K562 (cell line): ENCODE results near the gene MARS1. TPM values are rescaled to one million over a fixed set of nuclear protein-coding genes. Genes with fewer than 3 reads are reported as not detected.

Source experiments
- ATF7 ChIP-seq: fragments of 450-650 bp; IDR thresholded peaks from 2 replicates; pipeline ENCODE4 v1.7.1; 2014; ENCODE audit warnings: mild to moderate bottlenecking, moderate library complexity
- BRD9 ChIP-seq: fragments of 450-650 bp; IDR thresholded peaks from 2 replicates; pipeline ENCODE4 v1.6.1; 2018; ENCODE audit warnings: low read depth; ENCODE audit not compliant: partially characterized antibody
- DDX20 ChIP-seq: fragments of 450-650 bp; IDR thresholded peaks from 2 replicates; pipeline ENCODE4 v1.6.1; 2016; ENCODE audit warnings: missing genetic modification characterization, low read depth, mild to moderate bottlenecking, missing compliant biosample characterization, moderate library complexity
- ELF1 ChIP-seq: fragments of 200-800 bp; sonication (Bioruptor generic); IDR thresholded peaks from 2 replicates; pipeline ENCODE4 v1.6.1; 2016; ENCODE audit warnings: missing genetic modification characterization, missing compliant biosample characterization
- ELF2 ChIP-seq: fragments of 250-450 bp; sonication (Bioruptor Pico); IDR thresholded peaks from 2 replicates; pipeline ENCODE4 v1.5.0; 2021; ENCODE audit warnings: mild to moderate bottlenecking
- HNRNPUL1 ChIP-seq: fragments of 200-400 bp; formaldehyde crosslinking; IDR thresholded peaks from 2 replicates; pipeline ENCODE4 v1.6.1; 2017; ENCODE audit warnings: low read length
- MEF2A ChIP-seq: IDR thresholded peaks from 2 replicates; pipeline ENCODE4 v1.6.1; 2011; ENCODE audit warnings: low read depth, mild to moderate bottlenecking, low read length, moderate library complexity; ENCODE audit not compliant: control insufficient read depth
- RBM39 ChIP-seq: fragments of 200-400 bp; formaldehyde crosslinking; optimal IDR thresholded peaks from 2 replicates; pipeline ENCODE3; 2018; ENCODE audit warnings: low read depth, low read length
- RCOR1 ChIP-seq, 2 experiments: IDR thresholded peaks; 2 replicates each; pipeline ENCODE4 v1.6.1; 2012; ENCODE audit warnings: low read depth in 2 of 2, low read length in 2 of 2, borderline replicate concordance in 1 of 2, improper control_type of control experiment in 1 of 2
- SMAD1 ChIP-seq: fragments of 150-350 bp; IDR thresholded peaks from 2 replicates; pipeline ENCODE4 v1.6.1; 2014; ENCODE audit warnings: low read length, low read depth; ENCODE audit not compliant: partially characterized antibody
- SMARCC2 ChIP-seq: fragments of 450-650 bp; IDR thresholded peaks from 2 replicates; pipeline ENCODE4 v1.6.1; 2017; ENCODE audit warnings: antibody characterized with exemption, moderate library complexity, mild to moderate bottlenecking, low read depth
- YY1 ChIP-seq, 3 experiments: IDR thresholded peaks; 2 replicates each; pipeline ENCODE4 v1.6.1; 2011; ENCODE audit warnings: low read length in 2 of 3, mild to moderate bottlenecking in 2 of 3, moderate library complexity in 2 of 3, borderline replicate concordance in 1 of 3, control low read depth in 1 of 3, low read depth in 1 of 3; ENCODE audit not compliant: insufficient read depth in 3 of 3, insufficient replicate concordance in 2 of 3, control insufficient read depth in 1 of 3, insufficient read length in 1 of 3; ENCODE audit errors: extremely low read depth in 1 of 3
- ZBTB7A ChIP-seq: IDR thresholded peaks from 2 replicates; pipeline ENCODE4 v1.6.1; 2011; ENCODE audit warnings: low read depth, mild to moderate bottlenecking, low read length, moderate library complexity, borderline replicate concordance; ENCODE audit not compliant: control insufficient read depth
- ZNF551 ChIP-seq: fragments of 250-450 bp; sonication (Bioruptor Pico); IDR thresholded peaks from 2 replicates; pipeline ENCODE4 v1.5.0; 2021; ENCODE audit warnings: mild to moderate bottlenecking, moderate library complexity
- ZNF76 ChIP-seq: fragments of 250-450 bp; sonication (Bioruptor Pico); IDR thresholded peaks from 2 replicates; pipeline ENCODE4 v1.4.0; 2020; ENCODE audit warnings: mild to moderate bottlenecking, moderate library complexity, borderline replicate concordance
- polyA plus RNA-seq, 8 experiments: library from polyadenylated mRNA; depleted of rRNA in 4 of 8; stranded (reverse) in 5 of 8; unstranded in 3 of 8; fragments of >200 nt; fragmentation: Nextera tagmentation in 2 of 8; fragmentation: Illumina TruSeq in 1 of 8; extraction: Ambion mirVana in 2 of 8; extraction: Trizol in 1 of 8; gene quantifications; 2 replicates each; pipeline versions ENCODE4 v1.2.1 to v1.2.3, GENCODE V29; 2011 to 2014; ENCODE audit warnings: inconsistent platforms in 1 of 8, missing spikeins in 1 of 8
- total RNA-seq, 7 experiments: library from RNA; depleted of rRNA in 6 of 7; stranded (reverse); fragments of >200 nt in 6 of 7; fragmentation: Illumina TruSeq in 2 of 7; extraction: Trizol in 2 of 7; gene quantifications; 2 replicates each; pipeline versions ENCODE4 v1.2.1 to v1.2.3, GENCODE V29; 2011 to 2021; ENCODE audit warnings: low replicate concordance in 1 of 7
- TF ChIP-seq, protein P1 (sequence below): sonication (generic); formaldehyde crosslinking; IDR thresholded peaks from 2 replicates; pipeline ENCODE4 v1.8.0; 2022; ENCODE audit warnings: mild to moderate bottlenecking, low read depth, missing genetic modification reagents
- TF ChIP-seq, protein P2 (sequence below): fragments of 450-650 bp; conservative IDR thresholded peaks from 2 replicates; pipeline ENCODE4 v1.6.1; 2016; ENCODE audit warnings: missing genetic modification characterization, low read depth, mild to moderate bottlenecking, missing compliant biosample characterization, moderate library complexity
- TF ChIP-seq, protein P3 (sequence below): fragments of 250-450 bp; sonication (Bioruptor Pico); IDR thresholded peaks from 2 replicates; pipeline ENCODE4 v1.5.1; 2021; ENCODE audit warnings: mild to moderate bottlenecking
- TF ChIP-seq, protein P4 (sequence below): sonication (generic); formaldehyde crosslinking; IDR thresholded peaks from 2 replicates; pipeline ENCODE4 v1.4.0; 2020; ENCODE audit warnings: mild to moderate bottlenecking, missing genetic modification reagents
- TF ChIP-seq, protein P5 (sequence below): fragments of 250-450 bp; sonication (Bioruptor Pico); IDR thresholded peaks from 2 replicates; pipeline ENCODE4 v1.6.1; 2021; ENCODE audit warnings: mild to moderate bottlenecking

The MARS1 gene
- total and polyA plus RNA-seq, 9 of the 15 experiments (the other 6 are each of a cell fraction or from before 2014, with no cell fraction given), result 117 to 382 (median 220) TPM

DNA sequence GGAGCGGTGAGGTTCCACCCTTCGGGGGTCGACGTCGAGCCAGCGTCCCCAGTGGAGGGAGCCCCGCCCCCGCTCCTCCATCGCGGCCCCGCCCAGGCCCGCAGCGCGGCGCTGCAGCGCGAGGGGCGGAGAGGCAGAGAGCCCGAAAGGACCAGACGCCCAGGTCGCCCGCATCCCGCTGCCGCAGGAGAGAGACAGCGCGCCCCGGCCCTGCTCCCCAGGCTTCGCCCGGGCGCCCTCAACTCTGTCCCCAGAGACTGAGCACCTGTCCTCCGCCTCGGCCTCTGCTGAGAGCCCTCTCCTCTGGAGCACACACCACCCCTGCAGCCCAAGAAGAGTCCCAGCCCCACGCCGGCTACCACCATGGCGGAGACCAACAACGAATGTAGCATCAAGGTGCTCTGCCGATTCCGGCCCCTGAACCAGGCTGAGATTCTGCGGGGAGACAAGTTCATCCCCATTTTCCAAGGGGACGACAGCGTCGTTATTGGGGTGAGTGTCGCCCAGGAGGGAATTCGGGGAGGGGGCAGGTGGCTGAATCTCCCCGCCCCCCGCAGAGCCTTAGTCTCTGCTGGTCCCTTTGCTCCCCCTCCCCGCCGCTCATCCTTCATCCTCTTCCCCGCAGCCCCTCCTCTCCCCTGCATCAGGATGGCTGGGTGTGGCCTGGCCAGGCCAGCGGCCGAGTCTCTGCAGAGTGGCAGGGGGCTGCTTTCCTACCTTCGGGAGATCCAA is 62.2 kb downstream of the MARS1 start, which contains the start of gene KIF5A (continued):
- no peak for TF ChIP-seq ZNF76
- TF ChIP-seq YY1 (IDR thresholded peaks at IDR 0.05; ENCODE audit: borderline replicate concordance in 1 of 3, control insufficient read depth in 1 of 3, extremely low read depth in 1 of 3, insufficient read depth in 3 of 3, insufficient read length in 1 of 3, insufficient replicate concordance in 2 of 3, low read depth in 1 of 3, low read length in 2 of 3), result peak in 2 of 3 experiments; percentile 47 to 50
- TF ChIP-seq, protein P1, sequence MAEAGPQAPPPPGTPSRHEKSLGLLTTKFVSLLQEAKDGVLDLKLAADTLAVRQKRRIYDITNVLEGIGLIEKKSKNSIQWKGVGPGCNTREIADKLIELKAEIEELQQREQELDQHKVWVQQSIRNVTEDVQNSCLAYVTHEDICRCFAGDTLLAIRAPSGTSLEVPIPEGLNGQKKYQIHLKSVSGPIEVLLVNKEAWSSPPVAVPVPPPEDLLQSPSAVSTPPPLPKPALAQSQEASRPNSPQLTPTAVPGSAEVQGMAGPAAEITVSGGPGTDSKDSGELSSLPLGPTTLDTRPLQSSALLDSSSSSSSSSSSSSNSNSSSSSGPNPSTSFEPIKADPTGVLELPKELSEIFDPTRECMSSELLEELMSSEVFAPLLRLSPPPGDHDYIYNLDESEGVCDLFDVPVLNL (CRISPR knock-in tag), result no peak
- TF ChIP-seq, protein P2, sequence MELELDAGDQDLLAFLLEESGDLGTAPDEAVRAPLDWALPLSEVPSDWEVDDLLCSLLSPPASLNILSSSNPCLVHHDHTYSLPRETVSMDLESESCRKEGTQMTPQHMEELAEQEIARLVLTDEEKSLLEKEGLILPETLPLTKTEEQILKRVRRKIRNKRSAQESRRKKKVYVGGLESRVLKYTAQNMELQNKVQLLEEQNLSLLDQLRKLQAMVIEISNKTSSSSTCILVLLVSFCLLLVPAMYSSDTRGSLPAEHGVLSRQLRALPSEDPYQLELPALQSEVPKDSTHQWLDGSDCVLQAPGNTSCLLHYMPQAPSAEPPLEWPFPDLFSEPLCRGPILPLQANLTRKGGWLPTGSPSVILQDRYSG (tag), result no peak
- TF ChIP-seq, protein P3, sequence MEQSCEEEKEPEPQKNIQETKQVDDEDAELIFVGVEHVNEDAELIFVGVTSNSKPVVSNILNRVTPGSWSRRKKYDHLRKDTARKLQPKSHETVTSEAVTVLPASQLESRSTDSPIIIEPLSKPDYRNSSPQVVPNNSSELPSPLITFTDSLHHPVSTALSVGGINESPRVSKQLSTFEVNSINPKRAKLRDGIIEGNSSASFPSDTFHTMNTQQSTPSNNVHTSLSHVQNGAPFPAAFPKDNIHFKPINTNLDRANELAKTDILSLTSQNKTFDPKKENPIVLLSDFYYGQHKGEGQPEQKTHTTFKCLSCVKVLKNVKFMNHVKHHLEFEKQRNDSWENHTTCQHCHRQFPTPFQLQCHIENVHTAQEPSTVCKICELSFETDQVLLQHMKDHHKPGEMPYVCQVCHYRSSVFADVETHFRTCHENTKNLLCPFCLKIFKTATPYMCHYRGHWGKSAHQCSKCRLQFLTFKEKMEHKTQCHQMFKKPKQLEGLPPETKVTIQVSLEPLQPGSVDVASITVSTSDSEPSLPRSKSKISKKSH (CRISPR knock-in tag), result no peak
- no peak for TF ChIP-seq ELF2
- TF ChIP-seq, protein P4, sequence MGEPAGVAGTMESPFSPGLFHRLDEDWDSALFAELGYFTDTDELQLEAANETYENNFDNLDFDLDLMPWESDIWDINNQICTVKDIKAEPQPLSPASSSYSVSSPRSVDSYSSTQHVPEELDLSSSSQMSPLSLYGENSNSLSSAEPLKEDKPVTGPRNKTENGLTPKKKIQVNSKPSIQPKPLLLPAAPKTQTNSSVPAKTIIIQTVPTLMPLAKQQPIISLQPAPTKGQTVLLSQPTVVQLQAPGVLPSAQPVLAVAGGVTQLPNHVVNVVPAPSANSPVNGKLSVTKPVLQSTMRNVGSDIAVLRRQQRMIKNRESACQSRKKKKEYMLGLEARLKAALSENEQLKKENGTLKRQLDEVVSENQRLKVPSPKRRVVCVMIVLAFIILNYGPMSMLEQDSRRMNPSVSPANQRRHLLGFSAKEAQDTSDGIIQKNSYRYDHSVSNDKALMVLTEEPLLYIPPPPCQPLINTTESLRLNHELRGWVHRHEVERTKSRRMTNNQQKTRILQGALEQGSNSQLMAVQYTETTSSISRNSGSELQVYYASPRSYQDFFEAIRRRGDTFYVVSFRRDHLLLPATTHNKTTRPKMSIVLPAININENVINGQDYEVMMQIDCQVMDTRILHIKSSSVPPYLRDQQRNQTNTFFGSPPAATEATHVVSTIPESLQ, result no peak
- TF ChIP-seq HNRNPUL1, result no peak
- peak; percentile 87; the same call in 1 of the 2 replicates for TF ChIP-seq ZBTB7A
- TF ChIP-seq, protein P5, sequence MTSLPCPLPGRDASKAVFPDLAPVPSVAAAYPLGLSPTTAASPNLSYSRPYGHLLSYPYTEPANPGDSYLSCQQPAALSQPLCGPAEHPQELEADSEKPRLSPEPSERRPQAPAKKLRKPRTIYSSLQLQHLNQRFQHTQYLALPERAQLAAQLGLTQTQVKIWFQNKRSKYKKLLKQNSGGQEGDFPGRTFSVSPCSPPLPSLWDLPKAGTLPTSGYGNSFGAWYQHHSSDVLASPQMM, result no peak
- TF ChIP-seq DDX20 (tag), result no peak
- TF ChIP-seq ATF7, result peak; percentile 21; the same call in 1 of the 2 replicates
- no peak for TF ChIP-seq SMAD1
- TF ChIP-seq ELF1 (tag), result no peak
- no peak for TF ChIP-seq BRD9
- peak in 1 of 2 experiments; percentile 57; a peak in 1 of 4 replicates for TF ChIP-seq RCOR1 (IDR thresholded peaks at IDR 0.05; ENCODE audit: borderline replicate concordance in 1 of 2, low read depth in 2 of 2, low read length in 2 of 2)
- no peak for TF ChIP-seq MEF2A
- no peak for TF ChIP-seq ZNF551 (CRISPR knock-in tag)
- no peak for TF ChIP-seq RBM39
- peak; percentile 59; the same call in 1 of the 2 replicates for TF ChIP-seq SMARCC2
